GM10266 (cell line): ENCODE data around the gene STK17B.
A peak's percentile ranks its signal among the peaks of the same experiment; 100 is the strongest.

ENCODE experiments used
- DNase-seq: peaks from one replicate; pipeline ENCODE4 v3.0.0; 2012; ENCODE audit errors: extremely low spot score
- TF ChIP-seq, protein P1 (sequence below): IDR thresholded peaks from 2 replicates; pipeline ENCODE4 v1.5.1; 2012; ENCODE audit warnings: mild to moderate bottlenecking, low read depth; ENCODE audit not compliant: control insufficient read depth, insufficient read depth; ENCODE audit errors: missing control alignments

The STK17B gene

DNA sequence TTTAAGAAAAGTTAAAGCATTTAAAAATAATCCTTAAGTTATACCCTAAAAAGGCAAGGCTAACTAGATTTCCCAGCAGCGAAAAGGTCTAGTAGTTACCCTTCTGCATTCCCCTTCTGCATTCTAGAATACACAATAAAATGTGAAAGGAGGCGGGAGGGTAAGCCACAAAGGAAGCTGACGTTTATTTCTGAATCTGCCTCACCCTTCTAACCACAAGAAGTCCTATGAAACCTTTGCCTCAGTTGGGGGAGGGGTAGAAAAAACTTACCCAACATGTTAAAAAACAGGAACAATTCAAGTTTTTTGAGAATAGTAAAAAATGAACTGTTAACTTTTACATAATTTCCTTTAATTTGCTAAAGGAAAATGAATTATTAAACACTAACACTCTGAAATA lies 11.3 kb downstream of the STK17B start:
- peak; percentile 56 for DNase-seq
- TF ChIP-seq, protein P1, sequence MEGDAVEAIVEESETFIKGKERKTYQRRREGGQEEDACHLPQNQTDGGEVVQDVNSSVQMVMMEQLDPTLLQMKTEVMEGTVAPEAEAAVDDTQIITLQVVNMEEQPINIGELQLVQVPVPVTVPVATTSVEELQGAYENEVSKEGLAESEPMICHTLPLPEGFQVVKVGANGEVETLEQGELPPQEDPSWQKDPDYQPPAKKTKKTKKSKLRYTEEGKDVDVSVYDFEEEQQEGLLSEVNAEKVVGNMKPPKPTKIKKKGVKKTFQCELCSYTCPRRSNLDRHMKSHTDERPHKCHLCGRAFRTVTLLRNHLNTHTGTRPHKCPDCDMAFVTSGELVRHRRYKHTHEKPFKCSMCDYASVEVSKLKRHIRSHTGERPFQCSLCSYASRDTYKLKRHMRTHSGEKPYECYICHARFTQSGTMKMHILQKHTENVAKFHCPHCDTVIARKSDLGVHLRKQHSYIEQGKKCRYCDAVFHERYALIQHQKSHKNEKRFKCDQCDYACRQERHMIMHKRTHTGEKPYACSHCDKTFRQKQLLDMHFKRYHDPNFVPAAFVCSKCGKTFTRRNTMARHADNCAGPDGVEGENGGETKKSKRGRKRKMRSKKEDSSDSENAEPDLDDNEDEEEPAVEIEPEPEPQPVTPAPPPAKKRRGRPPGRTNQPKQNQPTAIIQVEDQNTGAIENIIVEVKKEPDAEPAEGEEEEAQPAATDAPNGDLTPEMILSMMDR: no peak

- no peak for DNase-seq
- TF ChIP-seq, protein P1: no peak
These were observed 12.0 kb downstream of the STK17B start for GRCh38 chr2:196159221-196159892.

DNA sequence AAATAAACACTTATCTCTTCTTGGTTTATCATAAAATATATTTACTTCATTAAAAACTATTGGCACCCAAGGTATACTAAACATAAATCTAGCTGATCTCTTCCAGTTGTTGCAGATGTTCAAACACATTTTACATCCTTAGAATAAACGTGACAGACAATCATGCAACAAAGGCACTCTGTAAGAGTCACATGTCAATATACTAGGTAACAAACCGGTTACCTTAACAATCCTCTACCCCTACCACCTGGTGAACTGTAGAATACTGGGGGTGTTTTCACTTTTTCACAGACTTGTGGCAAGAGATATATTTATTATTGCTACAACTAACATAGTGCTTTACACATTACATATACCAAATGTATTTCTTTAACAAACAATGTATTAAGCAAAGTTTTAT lies 15.8 kb downstream of the STK17B start:
- TF ChIP-seq, protein P1: no peak
- DNase-seq: no peak

DNA sequence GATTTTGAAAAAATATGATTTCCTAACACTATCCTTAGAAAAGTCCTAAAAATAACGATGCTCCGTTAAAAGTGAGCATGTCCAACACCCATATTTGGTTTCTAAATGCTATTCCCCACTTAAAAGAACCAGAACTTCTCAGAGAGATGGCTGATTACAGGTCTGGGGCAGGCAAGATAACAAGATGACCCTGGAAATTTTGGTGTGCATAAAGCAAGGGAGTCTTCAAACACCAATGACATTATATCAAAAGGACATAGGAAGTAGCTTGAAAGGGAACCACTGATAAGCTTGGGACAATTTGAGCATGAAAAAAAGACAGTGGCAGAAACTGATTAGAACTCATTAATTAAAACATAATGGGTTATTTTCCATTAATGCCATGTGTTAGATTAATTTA lies 17.9 kb downstream of the STK17B start:
- no peak for DNase-seq
- TF ChIP-seq, protein P1: no peak

- DNase-seq: no peak
- TF ChIP-seq, protein P1: no peak
These were observed 21.4 kb downstream of the STK17B start for GRCh38 chr2:196149948-196150347.

DNA sequence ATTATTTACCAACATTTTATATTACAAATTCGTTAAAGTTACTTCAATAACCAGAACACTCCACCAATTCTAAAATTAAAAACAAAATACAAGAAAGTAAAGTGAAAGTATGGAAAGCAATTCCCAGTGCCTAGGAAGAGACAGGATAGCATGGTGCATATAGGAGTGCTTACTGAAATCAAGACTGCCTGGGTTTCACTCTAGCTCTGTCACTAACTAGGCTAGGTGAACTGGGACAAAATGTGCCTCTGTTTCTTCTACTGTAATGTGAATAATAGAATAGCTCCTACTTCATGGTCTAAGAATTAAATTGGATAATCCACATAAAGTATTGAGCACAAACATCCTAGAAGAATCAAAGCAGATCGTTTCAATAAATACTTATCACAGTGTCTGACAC lies 22.6 kb downstream of the STK17B start:
- TF ChIP-seq, protein P1: no peak
- no peak for DNase-seq

DNA sequence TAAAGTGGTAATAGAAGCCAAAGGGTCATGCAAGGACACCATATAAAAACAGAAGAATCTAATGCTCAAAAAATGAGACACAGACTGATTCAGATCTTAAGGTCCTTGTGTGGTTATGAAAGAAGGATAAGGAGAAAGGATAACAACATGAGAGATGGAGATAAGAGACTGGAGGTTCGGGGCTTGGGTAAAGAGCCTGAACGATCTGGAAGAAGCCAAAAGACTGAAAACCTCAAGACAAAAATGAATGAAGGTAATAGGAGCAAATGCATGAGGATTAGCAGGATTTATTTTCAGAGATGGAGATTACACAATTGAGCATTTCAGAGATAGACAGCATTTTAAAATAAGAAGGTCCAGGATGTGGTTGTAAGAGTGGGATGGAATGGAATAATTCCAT lies 26.1 kb downstream of the STK17B start:
- TF ChIP-seq, protein P1: no peak
- no peak for DNase-seq
